Tibial nerve (tissue), 4 donors: ENCODE results near the gene IFI16. TPM values are rescaled to one million over a fixed set of nuclear protein-coding genes. Genes with fewer than 3 reads are reported as not detected.

Experiments used
- DNase-seq, 2 donors: peaks; one replicate each; pipeline ENCODE4 v3.0.0-alpha.2; 2019; ENCODE audit warnings: low spot score in 2 of 2
- H3K27ac ChIP-seq, 4 donors: fragments of 200-600 bp; sonication (generic) in 3 of 4; one replicate each; pipeline ENCODE4 v1.5.1; 2017 to 2019; ENCODE audit warnings: mild to moderate bottlenecking in 1 of 4
- H3K27me3 ChIP-seq, 2 donors: fragments of 200-600 bp; sonication (generic) in 1 of 2; one replicate each; pipeline versions ENCODE4 v1.5.1 to v1.6.0; 2017 to 2019
- H3K36me3 ChIP-seq, 3 donors: fragments of 200-600 bp; sonication (generic); one replicate each; pipeline ENCODE4 v1.5.1; 2018 to 2019
- H3K4me1 ChIP-seq, 4 donors: fragments of 200-600 bp; sonication (generic) in 3 of 4; one replicate each; pipeline ENCODE4 v1.5.1; 2017 to 2019
- H3K4me3 ChIP-seq, 4 donors: fragments of 200-600 bp; sonication (generic) in 3 of 4; one replicate each; pipeline ENCODE4 v1.5.1; 2017 to 2019; ENCODE audit warnings: mild to moderate bottlenecking in 1 of 4, moderate library complexity in 1 of 4
- H3K9me3 ChIP-seq, 4 donors: fragments of 200-600 bp; sonication (generic) in 3 of 4; one replicate each; pipeline ENCODE4 v1.5.1; 2017 to 2019
- CTCF ChIP-seq, 5 experiments: fragments of 200-600 bp in 3 of 5; fragments of 450-650 bp in 2 of 5; sonication (generic) in 3 of 5; IDR thresholded peaks; one replicate each; pipeline ENCODE4 v1.5.1; 2016 to 2019; ENCODE audit warnings: antibody characterized with exemption in 5 of 5, mild to moderate bottlenecking in 3 of 5, moderate library complexity in 2 of 5
- EP300 ChIP-seq, 2 donors: sonication (generic); formaldehyde crosslinking; IDR thresholded peaks; one replicate each; pipeline ENCODE4 v1.6.1; 2017; ENCODE audit warnings: antibody characterized with exemption in 2 of 2, mild to moderate bottlenecking in 1 of 2
- POLR2A ChIP-seq, 2 donors: fragments of 450-650 bp; IDR thresholded peaks; one replicate each; pipeline ENCODE4 v1.6.1; 2017; ENCODE audit warnings: antibody characterized with exemption in 2 of 2, mild to moderate bottlenecking in 2 of 2, moderate library complexity in 2 of 2
- WGBS, 2 donors: methylation state at CpG; one replicate each; pipeline ENCODE4 v1.1.5; 2018; 5-methylcytosine and 5-hydroxymethylcytosine counted together
- total RNA-seq, 4 donors: library from RNA; depleted of rRNA; stranded (reverse); fragments of >200 nt; gene quantifications; one replicate each; pipeline ENCODE4 v1.1.0, GENCODE V29; 2016

Gene IFI16
- total RNA-seq, 4 donors from 2014 or later, result 63.2 to 121 (median 108) TPM

- TF ChIP-seq EP300 (IDR thresholded peaks at IDR 0.05), result peak in 1 of 2 donors; percentile 64
- TF ChIP-seq POLR2A (IDR thresholded peaks at IDR 0.05), result no peak
- no peak for TF ChIP-seq CTCF (IDR thresholded peaks at IDR 0.05)
- H3K27me3 ChIP-seq, result no peaks in the 10 kb centered on the region
- WGBS, 2 donors, result 86% methylated on average over 3 of the region's 3 CpGs
- H3K4me1 ChIP-seq, result no peaks in the 10 kb centered on the region
- no peaks in the 10 kb centered on the region for H3K9me3 ChIP-seq
- DNase-seq, result peak in 1 of 2 donors; percentile 19
- H3K36me3 ChIP-seq, result no peaks in the 10 kb centered on the region
- no peak overlapping the region for H3K27ac ChIP-seq
- H3K4me3 ChIP-seq, result no peak overlapping the region
Measured at GRCh38 chr1:159084867-159085266, 75.2 kb downstream of the IFI16 start.

- no peak for DNase-seq
- no peak for TF ChIP-seq POLR2A (IDR thresholded peaks at IDR 0.05)
- TF ChIP-seq CTCF (IDR thresholded peaks at IDR 0.05), result no peak
- TF ChIP-seq EP300 (IDR thresholded peaks at IDR 0.05), result no peak
- H3K27ac ChIP-seq, result no peak overlapping the region
Measured at GRCh38 chr1:159088050-159088449, 78.3 kb downstream of the IFI16 start.

GRCh38 chr1:159088546-159089183 lies 79.0 kb downstream of the IFI16 start:
- Histone ChIP-seq H3K36me3 (no peaks in the 10 kb centered on the region), H3K27ac (no peak overlapping the region), H3K9me3 (no peaks in the 10 kb centered on the region), H3K4me1 (no peaks in the 10 kb centered on the region), H3K4me3 (no peak overlapping the region), H3K27me3 (no peaks in the 10 kb centered on the region)
- WGBS, 2 donors, result 73% methylated on average over 6 of the region's 6 CpGs
- TF ChIP-seq POLR2A (IDR thresholded peaks at IDR 0.05) (no peak), CTCF (IDR thresholded peaks at IDR 0.05) (no peak), EP300 (IDR thresholded peaks at IDR 0.05) (no peak)
- DNase-seq, result no peak

More at GRCh38 chr1:159088050-159088449, 78.3 kb downstream of the IFI16 start:
- Histone ChIP-seq H3K36me3 (no peaks in the 10 kb centered on the region), H3K4me3 (no peak overlapping the region), H3K9me3 (no peaks in the 10 kb centered on the region), H3K27me3 (no peaks in the 10 kb centered on the region), H3K4me1 (no peaks in the 10 kb centered on the region)
- WGBS, 2 donors, result 46 to 61% methylated on average over 2 of the region's 2 CpGs

GRCh38 chr1:159089184-159089791 lies 79.6 kb downstream of the IFI16 start:
- WGBS, 2 donors, result 86 to 90% methylated on average over 4 of the region's 4 CpGs
- no peaks in the 10 kb centered on the region for H3K27me3 ChIP-seq
- H3K27ac ChIP-seq, result no peak overlapping the region
- H3K36me3 ChIP-seq, result no peaks in the 10 kb centered on the region
- H3K4me1 ChIP-seq, result no peaks in the 10 kb centered on the region
- no peak overlapping the region for H3K4me3 ChIP-seq
- no peak for DNase-seq
- no peaks in the 10 kb centered on the region for H3K9me3 ChIP-seq
- TF ChIP-seq POLR2A (IDR thresholded peaks at IDR 0.05), result no peak
- no peak for TF ChIP-seq EP300 (IDR thresholded peaks at IDR 0.05)
- peak in 3 of 5 experiments; percentile 12 to 54 (median 21) for TF ChIP-seq CTCF (IDR thresholded peaks at IDR 0.05)
